ENCODE results near the gene SLC35A4. TPM values are rescaled to one million over a fixed set of nuclear protein-coding genes. Genes with fewer than 3 reads are reported as not detected.

The SLC35A4 gene
- polyA plus RNA-seq, 3 donors, result 31.2 to 65.9 (median 43.5) TPM

GRCh38 chr5:140608722-140609121 is 44.1 kb downstream of the SLC35A4 start:
- H3K27ac ChIP-seq (ENCODE audit: low read depth, low read length), result no peak overlapping the region

- WGBS, 3 donors, result 40 to 74% (median 42%) methylated on average over 4 of the region's 4 CpGs
- H3K27ac ChIP-seq (ENCODE audit: low read depth, low read length), result peak overlapping the region; percentile 2
These were observed 44.5 kb downstream of the SLC35A4 start for GRCh38 chr5:140609126-140609525.

- peak overlapping the region; percentile 55 for H3K27ac ChIP-seq (ENCODE audit: low read depth, low read length)
These were observed 46.4 kb downstream of the SLC35A4 start for GRCh38 chr5:140611020-140611521.

More at GRCh38 chr5:140611020-140611521, 46.4 kb downstream of the SLC35A4 start:
- WGBS, 3 donors, result 44 to 87% (median 69%) methylated on average over 2 of the region's 2 CpGs

Other genes with a start within 250 kb of the SLC35A4 start
- 10 to 100 TPM in 2 of 3 donors, 1 to 10 TPM in 1; 3.5 to 40.2 (median 20.0) TPM for gene HBEGF, start 218.2 kb upstream of the SLC35A4 start, polyA plus RNA-seq
- gene SLC4A9, start 204.6 kb upstream of the SLC35A4 start, polyA plus RNA-seq, result under 1 TPM in 2 of 3 donors, not detected in 1; 0.06 to 0.12 TPM
- gene ANKHD1, start 163.0 kb upstream of the SLC35A4 start, polyA plus RNA-seq, result 10 to 100 TPM; 32.7 to 42.7 (median 36.8) TPM
- 10 to 100 TPM; 32.4 to 75.8 (median 40.6) TPM for gene EIF4EBP3, start 17.2 kb upstream of the SLC35A4 start, polyA plus RNA-seq
- 10 to 100 TPM in 2 of 3 donors, 1 to 10 TPM in 1; 9.6 to 33.1 (median 30.2) TPM for gene SRA1, start 7.4 kb upstream of the SLC35A4 start, polyA plus RNA-seq
- gene APBB3, start 230 bp upstream of the SLC35A4 start, polyA plus RNA-seq, result 10 to 100 TPM; 18.5 to 24.3 (median 22.2) TPM
- gene CD14, start 68.3 kb downstream of the SLC35A4 start, polyA plus RNA-seq, result 100 to 1,000 TPM in 1 of 3 donors, 10 to 100 TPM in 2; 14.1 to 162 (median 73.4) TPM
- gene TMCO6, start 74.6 kb downstream of the SLC35A4 start, polyA plus RNA-seq, result 10 to 100 TPM; 12.6 to 18.7 (median 17.5) TPM
- gene NDUFA2, start 82.8 kb downstream of the SLC35A4 start, polyA plus RNA-seq, result 100 to 1,000 TPM in 2 of 3 donors, 10 to 100 TPM in 1; 89.9 to 200 (median 187) TPM
- 10 to 100 TPM; 39.8 to 70.2 (median 65.8) TPM for gene IK, start 83.0 kb downstream of the SLC35A4 start, polyA plus RNA-seq
- 10 to 100 TPM; 12.1 to 16.9 (median 15.7) TPM for gene WDR55, start 100.1 kb downstream of the SLC35A4 start, polyA plus RNA-seq
- gene DND1, start 108.7 kb downstream of the SLC35A4 start, polyA plus RNA-seq, result 1 to 10 TPM in 1 of 3 donors, under 1 TPM in 2; 0.68 to 1.4 (median 0.79) TPM
- 10 to 100 TPM; 34.8 to 46.7 (median 44.6) TPM for gene HARS1, start 126.5 kb downstream of the SLC35A4 start, polyA plus RNA-seq
- gene HARS2, start 126.6 kb downstream of the SLC35A4 start, polyA plus RNA-seq, result 10 to 100 TPM; 12.0 to 14.5 (median 12.1) TPM
- gene ZMAT2, start 135.6 kb downstream of the SLC35A4 start, polyA plus RNA-seq, result 10 to 100 TPM; 26.8 to 91.7 (median 67.9) TPM
- under 1 TPM in 2 of 3 donors, not detected in 1; 0.03 to 0.11 TPM for gene PCDHA1, start 221.3 kb downstream of the SLC35A4 start, polyA plus RNA-seq
- gene PCDHA2, start 230.0 kb downstream of the SLC35A4 start, polyA plus RNA-seq, result under 1 TPM in 2 of 3 donors, not detected in 1; 0.03 to 0.09 TPM
- gene PCDHA3, start 236.2 kb downstream of the SLC35A4 start, polyA plus RNA-seq, result under 1 TPM; 0.11 to 0.52 (median 0.12) TPM
- 1 to 10 TPM in 1 of 3 donors, under 1 TPM in 2; under 0.01 to 1.7 (median 0.04) TPM for gene PCDHA4, start 242.2 kb downstream of the SLC35A4 start, polyA plus RNA-seq

Measured in adipose tissue (tissue), 3 donors.